CD4-positive, alpha-beta memory T cell (primary cell): ENCODE results near the gene JDP2. TPM values are rescaled to one million over a fixed set of nuclear protein-coding genes. Genes with fewer than 3 reads are reported as not detected.

ENCODE experiments used
- CTCF ChIA-PET: fragments of 350-600 bp; sonication (Branson Sonifier 250); formaldehyde crosslinking; loops from one replicate; lab custom pipeline; 2021; ENCODE audit warnings: inconsistent platforms; ENCODE audit not compliant: partially characterized antibody; lab: Charles Lee
- POLR2A ChIA-PET: fragments of 350-600 bp; sonication (Branson Sonifier 250); formaldehyde crosslinking; loops from one replicate; lab custom pipeline; 2021; ENCODE audit not compliant: partially characterized antibody; lab: Charles Lee
- DNase-seq, 5 donors: peaks; one replicate each; pipeline versions ENCODE4 v3.0.0 to v3.0.0-alpha.2; 2020 to 2022; ENCODE audit warnings: mixed read lengths in 1 of 5
- H3K27ac ChIP-seq: one replicate; pipeline ENCODE4 v1.7.0; 2013; ENCODE audit warnings: low read depth, low read length
- H3K27me3 ChIP-seq: 2 replicates; pipeline ENCODE4 v1.7.0; 2013; ENCODE audit warnings: mild to moderate bottlenecking, low read length, moderate library complexity; ENCODE audit not compliant: insufficient read depth
- H3K36me3 ChIP-seq: 2 replicates; pipeline ENCODE4 v1.7.0; 2013; ENCODE audit warnings: mild to moderate bottlenecking, low read length, moderate library complexity; ENCODE audit not compliant: insufficient read depth
- H3K4me1 ChIP-seq: 2 replicates; pipeline ENCODE4 v1.7.0; 2013; ENCODE audit warnings: mild to moderate bottlenecking, low read length, moderate library complexity; ENCODE audit not compliant: insufficient read depth
- H3K4me3 ChIP-seq, 2 donors: one replicate each; pipeline ENCODE4 v1.7.0; 2013; ENCODE audit warnings: low read length in 2 of 2, mild to moderate bottlenecking in 1 of 2
- H3K9me3 ChIP-seq, 2 donors: one replicate each; pipeline ENCODE4 v1.7.0; 2013; ENCODE audit warnings: low read length in 2 of 2, control low read depth in 1 of 2; ENCODE audit not compliant: control insufficient read depth in 1 of 2
- H3K27ac Mint-ChIP-seq, 7 donors: one replicate each; pipeline ENCODE4 v1.8.0; 2020 to 2021; ENCODE audit warnings: mixed read lengths in 7 of 7, mild to moderate bottlenecking in 6 of 7, inconsistent platforms in 3 of 7, moderate library complexity in 3 of 7
- H3K27me3 Mint-ChIP-seq, 2 donors: one replicate each; pipeline ENCODE4 v1.8.0; 2020 to 2021; ENCODE audit warnings: mixed read lengths in 2 of 2
- H3K36me3 Mint-ChIP-seq, 2 donors: one replicate each; pipeline ENCODE4 v1.8.0; 2020 to 2021; ENCODE audit warnings: mixed read lengths in 2 of 2, inconsistent platforms in 1 of 2, mild to moderate bottlenecking in 1 of 2
- H3K4me1 Mint-ChIP-seq, 4 donors: one replicate each; pipeline ENCODE4 v1.8.0; 2020 to 2021; ENCODE audit warnings: mixed read lengths in 4 of 4, mild to moderate bottlenecking in 1 of 4
- H3K4me3 Mint-ChIP-seq, 8 donors: one replicate each; pipeline ENCODE4 v1.8.0; 2020 to 2021; ENCODE audit warnings: mixed read lengths in 8 of 8, mild to moderate bottlenecking in 7 of 8, moderate library complexity in 6 of 8, inconsistent platforms in 3 of 8
- H3K9me3 Mint-ChIP-seq, 8 donors: one replicate each; pipeline ENCODE4 v1.8.0; 2020 to 2021; ENCODE audit warnings: mixed read lengths in 8 of 8, mild to moderate bottlenecking in 5 of 8, inconsistent platforms in 3 of 8, moderate library complexity in 1 of 8
- intact Hi-C: fragments of 100-400 bp; cut with micrococcal nuclease; formaldehyde crosslinking; loops from one replicate; pipeline ENCODE4 v1.15.1; 2023
- polyA plus RNA-seq, 2 donors: library from polyadenylated mRNA; unstranded; fragments of 300-500 nt; fragmentation: Illumina TruSeq; gene quantifications; one replicate each; pipeline ENCODE4 v1.2.3, GENCODE V29; 2021
- total RNA-seq, 2 experiments: library from RNA; stranded (reverse); gene quantifications; one replicate each; pipeline ENCODE4 v1.2.3, GENCODE V29; 2021

JDP2 gene
- total and polyA plus RNA-seq, 4 experiments from 2014 or later: 0.20 to 0.79 (median 0.78) TPM; not detected in 1

- Histone ChIP-seq H3K4me1 (peaks cover 4% of the 10 kb centered on the region), H3K36me3 (no peaks in the 10 kb centered on the region), H3K27ac (no peak overlapping the region), H3K27me3 (no peaks in the 10 kb centered on the region), H3K9me3 (no peaks in the 10 kb centered on the region), H3K4me3 (no peak overlapping the region)
- H3K4me1 Mint-ChIP-seq: peaks cover 0 to 9% (median 7%) of the 10 kb centered on the region in 4 donors
- no peaks in the 10 kb centered on the region for H3K36me3 Mint-ChIP-seq
- H3K27ac Mint-ChIP-seq: no peak overlapping the region
- no peak for DNase-seq
- peaks cover 0 to 4% (median 0%) of the 10 kb centered on the region in 8 donors for H3K9me3 Mint-ChIP-seq
- H3K27me3 Mint-ChIP-seq: peaks cover 1 to 7% of the 10 kb centered on the region in 2 donors
- H3K4me3 Mint-ChIP-seq: no peak overlapping the region
- ChIA-PET CTCF (no interaction called here), POLR2A (no interaction called here)
- intact Hi-C loops: no loop called here
These were observed 27.7 kb upstream of the JDP2 start for GRCh38 chr14:75399843-75400775.

GRCh38 chr14:75401361-75401760 lies 26.5 kb upstream of the JDP2 start:
- intact Hi-C loops: no loop called here
- no peak overlapping the region for H3K4me3 Mint-ChIP-seq
- H3K4me1 Mint-ChIP-seq: peaks cover 0 to 9% (median 7%) of the 10 kb centered on the region in 4 donors
- Histone ChIP-seq H3K4me3 (no peak overlapping the region), H3K9me3 (no peaks in the 10 kb centered on the region), H3K27ac (no peak overlapping the region), H3K36me3 (no peaks in the 10 kb centered on the region), H3K4me1 (peaks cover 4% of the 10 kb centered on the region), H3K27me3 (no peaks in the 10 kb centered on the region)
- peak overlapping the region in 1 of 7 donors; percentile 88 for H3K27ac Mint-ChIP-seq
- H3K36me3 Mint-ChIP-seq: no peaks in the 10 kb centered on the region
- DNase-seq: no peak
- peaks cover 0 to 1% of the 10 kb centered on the region in 2 donors for H3K27me3 Mint-ChIP-seq
- ChIA-PET CTCF (no interaction called here), POLR2A (no interaction called here)
- H3K9me3 Mint-ChIP-seq: peaks cover 0 to 4% (median 0%) of the 10 kb centered on the region in 8 donors

GRCh38 chr14:75402867-75403413 lies 24.9 kb upstream of the JDP2 start:
- Histone ChIP-seq H3K9me3 (no peaks in the 10 kb centered on the region), H3K4me3 (no peak overlapping the region), H3K36me3 (no peaks in the 10 kb centered on the region), H3K27me3 (no peaks in the 10 kb centered on the region), H3K27ac (no peak overlapping the region), H3K4me1 (peaks cover 4% of the 10 kb centered on the region)
- Mint-ChIP-seq H3K27me3 (peaks cover 0 to 1% of the 10 kb centered on the region in 2 donors), H3K4me1 (peaks cover 0 to 9% (median 7%) of the 10 kb centered on the region in 4 donors), H3K27ac (no peak overlapping the region), H3K9me3 (peaks cover 0 to 4% (median 0%) of the 10 kb centered on the region in 8 donors), H3K4me3 (no peak overlapping the region), H3K36me3 (no peaks in the 10 kb centered on the region)
- no peak for DNase-seq
- CTCF ChIA-PET: no interaction called here
- intact Hi-C loops: no loop called here
- POLR2A ChIA-PET: no interaction called here

DNA sequence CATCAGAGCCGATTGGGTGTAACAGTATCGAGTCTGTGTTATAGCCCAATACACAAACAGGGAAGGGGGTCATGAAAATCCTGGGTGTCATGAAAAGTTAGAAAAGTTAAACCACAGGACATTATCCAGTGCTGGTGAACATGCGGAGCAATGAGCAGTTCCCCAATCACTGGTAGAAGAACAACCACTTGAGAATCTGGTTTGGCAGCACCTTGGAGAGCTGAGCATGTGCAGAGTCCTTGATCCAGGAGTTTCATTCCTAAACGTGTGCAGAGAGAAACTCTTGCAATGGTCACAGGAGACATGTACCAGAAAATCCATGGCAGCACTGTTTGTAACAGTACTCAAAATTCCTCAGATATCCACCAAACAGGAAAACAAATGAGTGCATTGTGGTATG lies 23.0 kb upstream of the JDP2 start:
- no peaks in the 10 kb centered on the region for H3K9me3 ChIP-seq
- H3K4me1 ChIP-seq: peaks cover 4% of the 10 kb centered on the region
- Mint-ChIP-seq H3K4me3 (no peak overlapping the region), H3K4me1 (peaks cover 0 to 8% (median 6%) of the 10 kb centered on the region in 4 donors), H3K27ac (no peak overlapping the region), H3K36me3 (no peaks in the 10 kb centered on the region), H3K27me3 (no peaks in the 10 kb centered on the region), H3K9me3 (no peaks in the 10 kb centered on the region)
- intact Hi-C loops: no loop called here
- no peaks in the 10 kb centered on the region for H3K27me3 ChIP-seq
- H3K36me3 ChIP-seq: no peaks in the 10 kb centered on the region
- no peak overlapping the region for H3K27ac ChIP-seq
- H3K4me3 ChIP-seq: no peak overlapping the region
- ChIA-PET CTCF (no interaction called here), POLR2A (no interaction called here)
- no peak for DNase-seq

DNA sequence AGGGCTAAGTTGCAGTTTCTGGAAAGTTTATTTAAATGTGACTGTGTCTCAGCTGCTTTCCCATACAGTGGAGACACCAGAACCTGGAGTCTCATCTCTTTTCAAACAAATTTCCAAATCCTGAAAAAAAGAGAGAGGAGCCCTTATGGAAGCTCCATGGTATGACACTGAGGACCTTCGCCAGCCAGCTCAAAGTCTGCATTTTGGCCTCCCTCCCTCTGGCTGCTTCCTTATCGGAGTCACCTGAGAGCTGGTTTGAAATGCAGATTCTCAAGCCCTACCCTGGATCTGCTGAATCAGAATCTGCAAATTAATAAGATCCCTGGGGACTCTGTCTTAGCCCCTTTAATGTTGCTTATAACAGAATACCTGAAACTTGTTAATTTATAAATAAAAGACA lies 21.7 kb upstream of the JDP2 start:
- Mint-ChIP-seq H3K27me3 (no peaks in the 10 kb centered on the region), H3K4me3 (no peak overlapping the region), H3K27ac (no peak overlapping the region), H3K9me3 (no peaks in the 10 kb centered on the region), H3K4me1 (peaks cover 0 to 8% (median 1%) of the 10 kb centered on the region in 4 donors), H3K36me3 (no peaks in the 10 kb centered on the region)
- Histone ChIP-seq H3K9me3 (no peaks in the 10 kb centered on the region), H3K4me1 (no peaks in the 10 kb centered on the region), H3K36me3 (no peaks in the 10 kb centered on the region), H3K4me3 (no peak overlapping the region), H3K27me3 (no peaks in the 10 kb centered on the region), H3K27ac (no peak overlapping the region)
- ChIA-PET POLR2A (no interaction called here), CTCF (no interaction called here)
- intact Hi-C loops: no loop called here
- no peak for DNase-seq

- H3K27ac Mint-ChIP-seq: no peak overlapping the region
- CTCF ChIA-PET: interaction anchor here (0.7 kb wide), 1 partner anchor 26 kb away, joined by 3 read pairs; no protein-coding TSS in a partner anchor
- intact Hi-C loops: no loop called here
- no peaks in the 10 kb centered on the region for H3K27me3 Mint-ChIP-seq
- no peaks in the 10 kb centered on the region for H3K36me3 Mint-ChIP-seq
- Histone ChIP-seq H3K4me1 (no peaks in the 10 kb centered on the region), H3K9me3 (no peaks in the 10 kb centered on the region), H3K27me3 (no peaks in the 10 kb centered on the region), H3K36me3 (no peaks in the 10 kb centered on the region), H3K4me3 (no peak overlapping the region), H3K27ac (no peak overlapping the region)
- POLR2A ChIA-PET: no interaction called here
- DNase-seq: no peak
- H3K4me1 Mint-ChIP-seq: peaks cover 0 to under 1% (median 0%) of the 10 kb centered on the region in 4 donors
- no peaks in the 10 kb centered on the region for H3K9me3 Mint-ChIP-seq
- H3K4me3 Mint-ChIP-seq: no peak overlapping the region
These were observed 21.0 kb upstream of the JDP2 start for GRCh38 chr14:75406856-75407255.
